HK-2 (cell line): ENCODE data around the gene USP7.
"Not testable (repeated sequence)": the region's sequence is repeated elsewhere in the genome, so short reads cannot be mapped to it uniquely, and the experiment has no call there.

Experiments
- DNase-seq: peaks from one replicate; pipeline ENCODE4 v3.0.0-alpha.2; 2018; ENCODE audit not compliant: unreplicated experiment

The USP7 gene

GRCh38 chr16:8963821-8964441 is at the start of gene USP7:
Gene USP7 (minus strand): TSS chr16:8963906. CDS start chr16:8963285, 621 bp downstream.
- peak; percentile 79 for DNase-seq

DNA sequence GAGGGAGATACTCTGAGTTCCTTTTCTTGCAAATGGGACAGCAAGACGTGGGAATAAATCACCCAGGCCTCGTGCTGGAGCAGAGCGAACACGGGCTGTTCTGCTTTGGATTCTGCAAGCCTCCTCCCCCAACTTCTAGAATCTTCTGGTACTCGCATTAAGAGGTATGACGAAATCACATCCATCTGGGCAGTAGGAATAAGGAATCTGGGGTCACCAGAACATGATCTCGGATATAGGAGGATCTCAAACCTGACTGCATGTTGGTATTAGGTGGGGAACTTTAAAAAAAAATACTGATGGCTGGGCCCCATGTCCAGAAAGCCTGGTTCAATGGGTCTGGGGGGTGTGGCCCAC is 49.8 kb upstream of the USP7 start:
- no peak for DNase-seq

DNA sequence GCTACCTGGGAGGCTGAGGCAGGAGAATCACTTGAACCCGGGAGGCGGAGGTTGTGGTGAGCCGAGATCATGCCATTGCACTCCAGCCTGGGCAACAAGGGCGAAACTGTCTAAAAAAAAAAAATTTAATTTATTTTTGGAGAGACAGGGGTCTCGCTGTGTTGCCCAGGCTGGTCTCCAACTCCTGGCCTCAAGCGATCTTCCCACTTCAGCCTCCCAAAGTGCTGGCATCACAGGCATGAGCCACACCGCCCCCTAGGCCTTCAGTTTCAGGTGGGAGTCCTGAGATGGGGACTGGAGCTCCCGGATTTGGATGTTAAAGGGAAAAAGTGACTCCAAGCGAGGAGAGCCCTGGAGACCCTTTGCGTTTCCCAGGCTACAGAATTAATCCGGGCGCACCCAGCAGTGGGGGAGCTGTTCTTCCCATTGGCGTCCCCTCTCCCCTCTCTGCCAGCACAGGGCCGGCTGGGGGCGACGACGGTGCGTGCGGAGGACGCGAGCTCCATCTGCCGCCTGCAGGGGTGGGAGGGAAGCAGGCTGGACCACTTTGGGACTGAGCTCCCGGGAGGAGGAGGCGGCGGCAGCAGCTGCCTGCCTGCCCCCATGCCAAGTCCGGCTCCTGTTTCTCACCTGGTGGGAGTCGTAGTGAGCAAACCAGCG is 49.3 kb upstream of the USP7 start:
- no peak for DNase-seq

DNA sequence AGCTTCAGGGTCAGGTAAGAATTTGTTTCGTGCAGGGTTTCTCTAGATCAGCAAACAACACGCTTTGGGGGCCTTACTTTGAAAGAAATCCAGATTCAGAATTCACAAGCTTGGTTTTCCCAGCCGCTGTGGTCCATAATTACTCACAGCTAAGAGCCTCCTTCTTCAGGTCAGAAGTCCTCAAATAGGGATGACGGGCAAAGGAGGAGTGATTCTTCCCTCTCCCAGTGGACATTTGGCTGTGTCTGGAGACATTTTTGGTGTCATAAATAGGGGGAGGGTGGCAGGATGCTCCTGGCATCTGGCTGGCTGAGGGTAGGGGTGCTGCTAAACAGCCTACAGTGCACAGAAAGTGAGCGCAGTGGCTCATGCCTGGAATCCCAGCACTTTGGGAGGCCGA is 48.6 kb upstream of the USP7 start:
- DNase-seq: no peak

GRCh38 chr16:9008601-9009260 is 45.0 kb upstream of the USP7 start:
- DNase-seq: peak; percentile 59

- DNase-seq: no peak
Observed at GRCh38 chr16:9007177-9007794, 43.6 kb upstream of the USP7 start.

DNA sequence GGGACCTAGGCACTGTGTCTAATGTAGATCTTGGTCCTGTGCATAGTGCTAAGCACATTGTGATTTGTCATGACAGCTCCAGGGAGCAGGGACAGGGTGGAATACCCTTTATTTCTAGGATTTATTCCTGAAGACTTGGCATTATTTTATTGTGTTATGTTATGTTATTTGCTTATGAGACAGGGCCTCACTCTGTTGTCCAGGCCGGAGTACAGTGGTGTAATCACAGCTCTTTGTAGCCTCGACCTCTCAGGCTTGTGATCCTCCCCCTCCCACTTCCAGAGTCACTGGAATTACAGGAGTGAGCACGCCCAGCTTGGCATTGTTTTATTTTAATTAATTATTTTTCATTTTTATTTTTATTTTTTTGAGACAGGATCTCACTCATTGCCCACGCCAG is 40.5 kb upstream of the USP7 start:
- DNase-seq: no peak

GRCh38 chr16:9003763-9004162 is 40.1 kb upstream of the USP7 start:
- no peak for DNase-seq

- DNase-seq: no peak
Observed at GRCh38 chr16:9003322-9003721, 39.6 kb upstream of the USP7 start.

DNA sequence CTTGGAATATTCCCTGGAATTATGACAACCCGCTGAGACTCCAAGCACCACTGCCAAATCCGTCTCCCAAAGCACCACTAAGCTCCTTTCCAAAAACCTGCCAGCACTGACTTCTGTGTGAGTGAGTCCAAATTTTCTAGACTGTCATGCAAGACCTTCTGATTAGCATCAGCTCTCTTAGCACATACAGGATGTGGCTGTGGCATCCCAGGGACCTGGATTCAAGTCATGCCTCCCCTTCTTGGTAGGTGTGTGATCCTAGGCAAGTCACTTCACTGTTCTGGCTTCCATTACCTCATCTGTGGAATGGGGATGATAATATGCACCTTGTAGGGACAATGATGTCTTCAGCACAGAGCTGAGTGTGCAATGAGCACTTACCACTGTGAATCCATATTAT is 38.3 kb upstream of the USP7 start:
- no peak for DNase-seq

- no peak for DNase-seq
Observed at GRCh38 chr16:9000664-9001063, 37.0 kb upstream of the USP7 start.

GRCh38 chr16:8999800-9000199 is 36.1 kb upstream of the USP7 start:
- DNase-seq: no peak

DNA sequence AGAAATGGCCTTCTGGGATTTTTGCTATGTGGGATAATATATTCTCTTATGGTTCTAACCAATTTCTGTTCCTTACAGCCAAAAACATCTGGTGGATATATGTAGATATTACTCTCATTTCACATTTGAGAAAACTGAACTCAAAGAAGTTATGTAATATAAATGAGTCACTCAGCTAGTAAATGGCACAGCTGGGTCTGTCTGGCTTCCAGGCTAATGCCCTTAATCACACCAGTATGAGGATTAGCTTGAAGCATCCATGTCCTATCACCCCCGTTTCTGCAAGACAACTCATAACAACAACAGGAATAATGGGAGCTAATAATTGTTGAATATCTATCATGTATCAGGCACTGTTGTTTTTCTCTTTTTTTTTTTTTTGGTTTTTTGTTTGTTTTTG is 34.4 kb upstream of the USP7 start:
- no peak for DNase-seq

GRCh38 chr16:8996891-8997290 is 33.2 kb upstream of the USP7 start:
- DNase-seq: no peak

- DNase-seq: no peak
Observed at GRCh38 chr16:8990445-8990844, 26.7 kb upstream of the USP7 start.

GRCh38 chr16:8989099-8989878 is 25.6 kb upstream of the USP7 start:
- no peak for DNase-seq

DNA sequence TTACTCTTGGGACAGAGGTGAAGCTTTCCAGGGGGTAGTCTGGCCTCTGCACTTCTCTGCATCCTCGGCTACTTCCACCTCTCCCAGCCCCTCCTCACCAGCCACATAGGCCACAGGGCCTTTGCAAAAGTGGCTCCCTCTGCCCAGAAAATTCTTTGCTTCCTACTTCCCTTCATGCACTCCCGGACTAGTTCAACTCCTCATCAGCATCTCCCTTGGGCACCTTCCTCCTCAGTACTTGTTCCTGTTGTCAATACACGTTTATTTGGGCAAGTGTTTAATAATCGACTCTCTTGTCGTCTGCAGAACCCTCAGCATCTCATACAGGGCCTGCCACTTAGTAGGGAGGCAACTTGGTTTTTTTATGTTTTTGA is 23.1 kb upstream of the USP7 start:
- no peak for DNase-seq

DNA sequence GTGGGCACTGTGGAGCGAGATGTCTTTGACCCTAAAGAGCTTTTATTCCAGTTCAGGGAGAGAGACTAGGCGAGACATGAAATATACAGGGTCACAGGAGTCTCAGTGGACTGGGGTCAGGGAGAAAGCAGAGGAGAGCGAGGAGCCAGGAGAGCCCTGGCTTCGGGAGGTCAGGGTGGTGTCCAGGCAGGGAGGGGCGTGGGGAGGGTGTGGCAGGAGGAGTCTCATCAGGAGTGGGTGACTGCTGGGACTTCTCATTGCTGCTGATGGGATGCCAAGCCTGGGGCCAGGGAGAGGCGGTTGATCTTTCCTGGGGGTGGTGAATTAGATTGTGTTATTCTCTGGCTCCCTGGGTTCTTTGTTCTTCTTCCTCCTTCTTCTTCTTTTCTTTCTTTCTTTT is 22.4 kb upstream of the USP7 start:
- DNase-seq: no peak

DNA sequence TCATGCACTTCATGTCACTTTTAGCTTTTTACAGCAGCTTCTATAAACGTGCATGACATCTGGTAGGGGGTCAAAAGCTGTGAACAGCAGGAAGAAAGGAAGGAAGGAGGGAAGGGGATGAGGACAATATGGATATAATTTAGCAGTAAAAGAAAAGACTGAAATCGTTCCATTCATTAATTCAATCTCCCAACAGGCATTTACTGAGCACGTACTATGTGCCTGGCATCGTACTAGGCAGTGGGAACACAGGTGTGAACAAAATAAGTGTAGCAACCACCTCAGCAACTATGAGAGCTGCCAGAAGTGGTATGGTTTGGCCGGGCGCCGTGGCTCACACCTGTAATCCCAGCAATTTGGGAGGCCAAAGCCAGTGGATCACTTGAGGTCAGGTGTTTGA is 19.1 kb upstream of the USP7 start:
- no peak for DNase-seq

- not testable (repeated sequence) for DNase-seq
Observed at GRCh38 chr16:8981901-8982300, 18.2 kb upstream of the USP7 start.

GRCh38 chr16:8976189-8976588 is 12.5 kb upstream of the USP7 start:
- DNase-seq: not testable (repeated sequence)

- DNase-seq: no peak
Observed at GRCh38 chr16:8975039-8975438, 11.3 kb upstream of the USP7 start.
